Hepatic stellate cell (primary cell): ENCODE measurements around the gene BTBD7.

Source experiments
- DNase-seq: peaks from one replicate; pipeline ENCODE4 v3.0.0; 2011; ENCODE audit warnings: low spot score

The BTBD7 gene

GRCh38 chr14:93302688-93303581, 29.9 kb downstream of the BTBD7 start:
- no peak for DNase-seq

GRCh38 chr14:93301821-93302447, 30.9 kb downstream of the BTBD7 start:
- peak; percentile 11 for DNase-seq

GRCh38 chr14:93299866-93300265, 33.0 kb downstream of the BTBD7 start:
- no peak for DNase-seq

- no peak for DNase-seq
These were observed 33.4 kb downstream of the BTBD7 start for GRCh38 chr14:93299416-93299815.

- DNase-seq, result no peak
These were observed 37.2 kb downstream of the BTBD7 start for GRCh38 chr14:93295541-93296220.

GRCh38 chr14:93286212-93286890, 46.5 kb downstream of the BTBD7 start:
- no peak for DNase-seq

- DNase-seq, result no peak
These were observed 47.8 kb downstream of the BTBD7 start for GRCh38 chr14:93285044-93285443.

- no peak for DNase-seq
These were observed 50.9 kb downstream of the BTBD7 start for GRCh38 chr14:93281937-93282336.

GRCh38 chr14:93280743-93281142, 52.1 kb downstream of the BTBD7 start:
- DNase-seq, result no peak

- no peak for DNase-seq
These were observed 56.7 kb downstream of the BTBD7 start for GRCh38 chr14:93276031-93276716.

GRCh38 chr14:93274055-93274806, 58.6 kb downstream of the BTBD7 start:
- no peak for DNase-seq

GRCh38 chr14:93271111-93271510, 61.7 kb downstream of the BTBD7 start:
- no peak for DNase-seq

GRCh38 chr14:93269341-93270068, 63.3 kb downstream of the BTBD7 start:
- DNase-seq, result peak; percentile 34

GRCh38 chr14:93268406-93268805, 64.4 kb downstream of the BTBD7 start:
- no peak for DNase-seq

GRCh38 chr14:93267149-93267711, 65.6 kb downstream of the BTBD7 start:
- no peak for DNase-seq

- DNase-seq, result no peak
These were observed 66.7 kb downstream of the BTBD7 start for GRCh38 chr14:93266127-93266526.

- no peak for DNase-seq
These were observed 69.4 kb downstream of the BTBD7 start for GRCh38 chr14:93263416-93263815.

GRCh38 chr14:93262446-93262845, 70.4 kb downstream of the BTBD7 start:
- no peak for DNase-seq

- DNase-seq, result no peak
These were observed 83.6 kb downstream of the BTBD7 start for GRCh38 chr14:93249128-93249831.
